Glutamatergic neuron (in vitro differentiated cells): ENCODE data around the gene DCTN3. TPM values are rescaled to one million over a fixed set of nuclear protein-coding genes. Genes with fewer than 3 reads are reported as not detected.

Experiments used
- DNase-seq: peaks from one replicate; pipeline ENCODE4 v3.0.0; 2022
- H3K27ac Mint-ChIP-seq: one replicate; pipeline ENCODE4 v1.8.0; 2020; ENCODE audit warnings: mild to moderate bottlenecking, mixed read lengths, inconsistent platforms; ENCODE audit not compliant: unreplicated experiment
- H3K27me3 Mint-ChIP-seq: one replicate; pipeline ENCODE4 v1.8.0; 2020; ENCODE audit warnings: mild to moderate bottlenecking, moderate library complexity, mixed read lengths, inconsistent platforms; ENCODE audit not compliant: unreplicated experiment
- H3K36me3 Mint-ChIP-seq: one replicate; pipeline ENCODE4 v1.8.0; 2020; ENCODE audit warnings: mild to moderate bottlenecking, mixed read lengths, inconsistent platforms; ENCODE audit not compliant: unreplicated experiment
- H3K4me1 Mint-ChIP-seq: one replicate; pipeline ENCODE4 v1.8.0; 2020; ENCODE audit warnings: mild to moderate bottlenecking, low read depth, mixed read lengths, inconsistent platforms; ENCODE audit not compliant: unreplicated experiment
- H3K4me3 Mint-ChIP-seq: one replicate; pipeline ENCODE4 v1.8.0; 2020; ENCODE audit warnings: mild to moderate bottlenecking, mixed read lengths, inconsistent platforms; ENCODE audit not compliant: unreplicated experiment
- H3K9me3 Mint-ChIP-seq: one replicate; pipeline ENCODE4 v1.8.0; 2020; ENCODE audit warnings: mild to moderate bottlenecking, moderate library complexity, mixed read lengths, inconsistent platforms; ENCODE audit not compliant: unreplicated experiment
- CTCF ChIP-seq: fragments of 200-600 bp; sonication (generic); IDR thresholded peaks from one replicate; pipeline ENCODE4 v1.5.0; 2021; ENCODE audit not compliant: partially characterized antibody, unreplicated experiment
- total RNA-seq: library from RNA; stranded (reverse); fragmentation: NEBNext Ultra II Directional; extraction: Animal tissue kit (Norgen Biotek cat#: 25700); gene quantifications from one replicate; pipeline ENCODE4 v1.2.1, GENCODE V29; 2021; ENCODE audit not compliant: unreplicated experiment

DCTN3 gene
- total RNA-seq, 1 donor from 2014 or later: 119 TPM

- H3K4me1 Mint-ChIP-seq: peaks cover 27% of the 10 kb centered on the region
- H3K27me3 Mint-ChIP-seq: peaks cover 32% of the 10 kb centered on the region
- TF ChIP-seq CTCF: peak; percentile 92
- peaks cover 9% of the 10 kb centered on the region for H3K36me3 Mint-ChIP-seq
- peak; percentile 95 for DNase-seq
- no peak overlapping the region for H3K27ac Mint-ChIP-seq
- H3K4me3 Mint-ChIP-seq: peak overlapping the region; percentile 64
- H3K9me3 Mint-ChIP-seq: peaks cover 20% of the 10 kb centered on the region
Measured at GRCh38 chr9:34591248-34591916, 28.9 kb downstream of the DCTN3 start.

- no peak for TF ChIP-seq CTCF
- no peak for DNase-seq
- Mint-ChIP-seq H3K9me3 (peaks cover 22% of the 10 kb centered on the region), H3K4me3 (peak overlapping the region; percentile 82), H3K27ac (no peak overlapping the region), H3K36me3 (peaks cover 9% of the 10 kb centered on the region), H3K27me3 (peaks cover 33% of the 10 kb centered on the region), H3K4me1 (peaks cover 35% of the 10 kb centered on the region)
Measured at GRCh38 chr9:34590381-34591247, 29.7 kb downstream of the DCTN3 start.

GRCh38 chr9:34589636-34590380 is 30.5 kb downstream of the DCTN3 start, which contains the start of gene CNTFR:
CNTFR (minus strand) TSS chr9:34589724; CDS start chr9:34568981, 20,743 bp downstream.
- Mint-ChIP-seq H3K4me3 (peak within 1 kb of the TSS; percentile 93), H3K4me1 (peaks cover 39% of the 10 kb centered on the region), H3K9me3 (peaks cover 22% of the 10 kb centered on the region), H3K27me3 (peaks cover 33% of the 10 kb centered on the region), H3K36me3 (peaks cover 9% of the 10 kb centered on the region), H3K27ac (peak within 1 kb of the TSS; percentile 57)
- TF ChIP-seq CTCF: no peak
- peak; percentile 67 for DNase-seq

- no peak for TF ChIP-seq CTCF
- Mint-ChIP-seq H3K4me1 (peaks cover 44% of the 10 kb centered on the region), H3K9me3 (peaks cover 26% of the 10 kb centered on the region), H3K4me3 (peak overlapping the region; percentile 93), H3K27ac (peak overlapping the region; percentile 57), H3K36me3 (peaks cover 9% of the 10 kb centered on the region), H3K27me3 (peaks cover 33% of the 10 kb centered on the region)
- no peak for DNase-seq
Measured at GRCh38 chr9:34588671-34589635, 31.3 kb downstream of the DCTN3 start.
